ENCODE data around the gene RRAS.

Gene RRAS

GRCh38 chr19:49640113-49640898 is at the start of gene RRAS:
RRAS (minus strand) TSS chr19:49640143; CDS start chr19:49640098, 45 bp downstream.
- peak; percentile 100 for DNase-seq

GRCh38 chr19:49689133-49690078 is 49.5 kb upstream of the RRAS start, which contains the start of gene ADM5:
ADM5 (plus strand) TSS chr19:49689594; CDS start chr19:49689838, 244 bp downstream.
- no peak for DNase-seq

DNA sequence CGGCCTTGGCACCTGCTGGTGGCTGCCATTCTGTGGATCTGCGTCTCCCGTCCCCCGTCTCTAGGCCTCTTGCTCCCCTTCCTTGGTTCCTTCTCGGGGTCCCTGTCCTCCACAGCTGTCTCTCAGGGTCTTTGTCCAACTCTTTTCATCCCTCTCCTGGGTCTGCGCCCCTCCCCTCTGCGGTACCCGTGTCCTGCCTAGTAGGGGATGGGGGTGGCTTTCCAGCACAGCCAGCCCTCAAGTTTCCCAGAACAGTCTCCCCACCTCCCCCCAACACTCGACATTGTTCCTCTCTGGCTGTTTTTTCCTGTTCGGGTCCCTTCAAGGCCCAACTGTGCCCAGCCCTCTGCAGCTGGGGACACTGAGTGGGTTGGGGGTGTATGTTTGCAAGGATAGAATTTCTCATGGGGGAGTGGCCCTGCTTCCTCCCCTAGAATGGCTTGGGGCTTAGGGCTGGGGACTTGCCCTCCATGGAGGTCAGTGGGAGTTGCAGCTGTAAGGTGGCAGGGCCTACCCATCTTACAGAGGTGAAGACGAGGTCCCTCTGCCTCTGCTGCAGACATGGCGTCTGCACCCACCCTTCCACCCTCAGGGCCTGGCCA is 48.7 kb upstream of the RRAS start:
- no peak for DNase-seq

DNA sequence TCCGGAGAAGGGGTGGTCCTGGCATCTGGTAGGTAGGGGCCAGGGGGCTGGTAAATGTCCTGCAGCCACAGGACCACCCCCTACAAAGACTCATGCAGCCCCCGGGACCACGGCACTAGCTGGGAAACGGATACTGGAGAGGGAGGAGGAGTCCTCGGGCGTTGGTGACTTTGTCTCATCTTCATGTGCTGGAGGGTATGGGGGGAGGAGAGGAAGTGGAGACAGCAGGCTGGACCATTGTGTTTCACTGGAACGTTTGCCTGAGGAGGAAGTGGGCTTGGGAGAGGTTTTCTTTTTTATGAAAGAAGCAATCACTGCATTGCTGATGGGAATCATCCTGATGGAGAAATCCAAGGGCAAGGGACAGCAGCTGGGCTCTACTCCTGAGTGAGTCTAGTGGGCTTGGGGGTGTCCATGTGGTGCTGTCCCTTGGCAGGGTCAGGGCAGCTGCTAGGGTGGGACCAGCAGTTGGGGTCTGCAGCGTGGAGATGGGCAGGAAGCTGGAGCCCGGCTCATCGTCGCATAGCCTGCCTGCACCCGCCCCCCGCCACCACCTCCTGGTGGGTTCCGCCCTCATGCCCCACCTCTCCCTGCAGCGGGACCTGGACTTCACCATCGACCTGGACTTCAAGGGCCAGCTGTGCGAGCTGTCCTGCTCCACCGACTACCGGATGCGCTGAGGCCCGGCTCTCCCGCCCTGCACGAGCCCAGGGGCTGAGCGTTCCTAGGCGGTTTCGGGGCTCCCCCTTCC is 47.8 kb upstream of the RRAS start:
- DNase-seq = peak; percentile 70

- no peak for DNase-seq
Observed at GRCh38 chr19:49687150-49687549, 47.2 kb upstream of the RRAS start.

DNA sequence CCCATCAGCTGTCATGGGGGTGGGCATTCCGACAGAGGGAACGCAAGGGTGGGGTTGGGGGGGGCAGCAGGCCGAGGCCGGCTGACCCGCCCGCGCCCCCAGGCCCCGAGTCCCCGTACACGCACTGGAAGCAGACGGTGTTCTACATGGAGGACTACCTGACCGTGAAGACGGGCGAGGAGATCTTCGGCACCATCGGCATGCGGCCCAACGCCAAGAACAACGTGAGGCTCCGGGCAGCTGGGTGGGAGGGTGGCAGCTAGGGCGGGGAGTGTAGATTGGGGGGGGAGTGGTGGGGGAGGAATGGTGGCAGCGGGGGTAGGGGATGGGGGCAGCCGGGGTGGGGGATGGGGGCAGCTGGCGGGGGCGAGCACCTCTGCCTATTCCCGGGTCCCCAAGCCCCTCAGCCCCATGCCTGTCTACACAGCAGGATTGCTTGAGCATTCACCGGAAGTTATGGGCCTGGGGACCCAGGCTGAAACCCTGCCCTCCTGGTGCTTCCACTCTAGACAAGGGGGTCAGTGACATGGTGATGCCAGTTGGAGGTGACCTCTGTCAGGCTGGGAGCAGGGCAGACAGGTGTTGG is 46.7 kb upstream of the RRAS start:
- no peak for DNase-seq

- no peak for DNase-seq
Observed at GRCh38 chr19:49685845-49686332, 45.9 kb upstream of the RRAS start.

GRCh38 chr19:49684983-49685553 is 45.1 kb upstream of the RRAS start:
- no peak for DNase-seq

DNA sequence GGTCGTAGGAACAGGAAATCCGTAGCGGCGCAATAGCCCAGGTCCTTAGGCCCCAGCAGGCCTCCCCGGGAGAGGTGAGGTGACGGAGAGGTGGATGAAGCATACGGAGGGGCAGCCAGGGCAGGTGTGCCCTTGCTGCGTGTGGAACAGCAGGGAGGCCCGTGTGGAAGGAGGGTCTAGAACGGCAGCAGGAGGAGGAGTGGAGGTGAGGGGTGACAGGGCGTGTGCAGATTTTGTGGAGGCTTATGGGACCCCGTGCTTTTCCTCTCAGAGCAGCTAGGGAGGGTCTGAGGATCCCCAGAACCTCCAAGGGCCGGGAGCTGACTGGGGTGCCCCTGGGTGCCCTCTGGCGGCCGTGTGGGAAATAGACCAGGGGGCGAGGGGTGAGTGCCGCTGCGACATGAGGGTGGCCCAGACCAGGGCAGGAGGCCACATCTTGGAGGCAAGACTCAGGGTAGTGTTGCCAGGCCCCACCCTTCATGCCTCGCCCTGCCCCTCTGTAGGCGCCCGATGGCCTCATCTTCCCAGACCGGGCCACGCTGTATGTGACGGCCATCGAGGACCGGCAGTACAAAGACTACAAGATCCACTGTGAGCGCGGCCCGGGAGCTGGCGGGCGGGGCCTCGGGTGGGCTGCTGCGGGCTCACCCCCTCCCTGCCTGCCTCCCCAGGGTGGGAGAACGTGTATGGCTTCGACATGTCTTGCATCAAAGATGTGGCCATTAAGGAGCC is 44.5 kb upstream of the RRAS start:
- peak; percentile 20 for DNase-seq

DNA sequence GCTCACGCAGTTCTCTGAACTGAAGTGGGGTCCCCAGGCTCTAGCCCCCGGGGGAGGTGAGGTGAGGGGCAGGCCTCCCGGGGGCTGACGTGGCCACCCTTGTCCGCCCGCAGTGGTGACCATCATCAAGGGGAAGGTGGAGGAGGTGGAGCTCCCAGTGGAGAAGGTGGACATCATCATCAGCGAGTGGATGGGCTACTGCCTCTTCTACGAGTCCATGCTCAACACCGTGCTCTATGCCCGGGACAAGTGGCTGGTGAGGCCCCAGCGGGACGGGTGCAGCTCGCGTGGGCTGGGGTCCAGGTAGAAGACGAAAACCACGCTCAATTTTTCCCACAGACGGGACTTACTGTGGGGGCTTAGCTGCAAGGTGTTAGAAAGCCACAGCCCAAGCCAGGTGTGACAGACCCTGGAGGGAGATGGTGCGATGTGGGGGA is 43.9 kb upstream of the RRAS start:
- DNase-seq = no peak

DNA sequence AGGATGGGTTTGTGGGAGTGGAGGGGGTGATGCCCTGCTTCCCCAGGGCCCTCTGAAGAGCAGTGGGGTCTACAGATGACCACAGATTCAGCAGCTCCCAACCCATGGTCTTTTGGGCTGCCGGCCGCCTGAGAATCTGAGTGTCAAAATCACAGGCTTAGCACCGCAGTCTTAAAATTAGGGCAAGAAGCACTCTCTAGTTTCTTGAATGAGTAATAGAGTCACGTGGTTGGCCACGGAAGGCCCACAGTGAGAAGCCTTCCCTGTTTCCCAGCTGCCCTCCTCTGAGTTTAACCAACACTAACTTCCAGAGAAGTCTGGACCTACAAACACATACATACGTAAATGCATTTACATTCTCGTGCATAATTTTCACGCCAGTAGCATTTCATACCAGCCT is 42.3 kb upstream of the RRAS start:
- peak; percentile 54 for DNase-seq

DNA sequence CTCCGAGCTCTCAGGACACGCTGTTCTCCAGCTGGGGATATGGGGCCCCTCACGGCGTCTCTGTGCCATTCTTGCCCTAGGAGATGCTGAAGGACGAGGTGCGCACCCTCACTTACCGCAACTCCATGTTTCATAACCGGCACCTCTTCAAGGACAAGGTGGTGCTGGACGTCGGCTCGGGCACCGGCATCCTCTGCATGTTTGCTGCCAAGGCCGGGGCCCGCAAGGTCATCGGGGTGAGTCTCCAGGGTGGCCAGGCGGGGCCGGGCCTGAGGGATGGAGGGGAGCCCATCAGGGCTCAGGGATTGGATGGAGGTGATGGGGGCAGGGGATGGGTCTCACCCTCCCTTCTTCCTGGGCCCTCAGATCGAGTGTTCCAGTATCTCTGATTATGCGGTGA is 41.9 kb upstream of the RRAS start:
- DNase-seq = no peak

DNA sequence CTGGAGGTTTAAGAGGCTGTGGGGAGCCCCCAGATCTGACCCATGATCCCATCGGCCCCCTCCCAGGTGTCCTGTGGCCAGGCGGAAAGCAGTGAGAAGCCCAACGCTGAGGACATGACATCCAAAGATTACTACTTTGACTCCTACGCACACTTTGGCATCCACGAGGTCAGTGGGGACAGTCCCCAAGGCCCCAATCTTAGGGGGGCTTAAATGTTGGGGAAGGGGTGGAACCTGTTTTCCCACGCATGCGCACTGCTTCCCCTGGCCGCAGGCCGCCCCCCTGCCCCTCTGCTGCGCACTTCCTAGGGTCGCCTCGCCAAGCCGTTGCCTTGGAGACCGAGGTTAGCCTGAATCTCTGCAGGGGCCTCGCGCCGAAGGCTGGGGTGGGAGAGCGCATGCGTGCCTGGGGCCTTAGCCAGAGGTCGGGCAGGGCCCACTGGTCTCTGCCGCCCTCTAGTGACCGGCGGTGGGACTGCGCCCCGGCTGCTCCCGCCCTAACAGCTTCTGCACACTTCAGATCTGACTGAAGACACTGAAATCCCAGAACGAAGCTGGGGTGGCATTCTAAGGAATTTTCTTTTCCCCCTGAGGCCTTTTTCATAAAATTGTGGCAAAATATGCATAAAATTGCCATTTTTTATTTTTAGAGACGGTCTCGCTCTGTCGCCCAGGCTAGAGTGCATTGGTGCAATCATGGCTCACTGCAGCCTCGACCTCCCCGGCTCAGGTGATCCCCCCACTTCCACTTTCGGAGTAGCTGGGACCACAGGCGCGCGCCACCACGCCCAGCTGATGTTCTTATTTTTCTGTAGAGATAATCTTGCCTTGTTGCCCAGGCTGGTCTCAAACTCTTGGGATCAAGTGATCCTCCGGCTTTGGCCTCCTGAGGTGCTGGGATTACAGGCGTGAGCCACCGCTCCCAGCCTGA is 40.7 kb upstream of the RRAS start:
- peak; percentile 85 for DNase-seq

GRCh38 chr19:49679771-49680413 is 39.9 kb upstream of the RRAS start:
- no peak for DNase-seq

DNA sequence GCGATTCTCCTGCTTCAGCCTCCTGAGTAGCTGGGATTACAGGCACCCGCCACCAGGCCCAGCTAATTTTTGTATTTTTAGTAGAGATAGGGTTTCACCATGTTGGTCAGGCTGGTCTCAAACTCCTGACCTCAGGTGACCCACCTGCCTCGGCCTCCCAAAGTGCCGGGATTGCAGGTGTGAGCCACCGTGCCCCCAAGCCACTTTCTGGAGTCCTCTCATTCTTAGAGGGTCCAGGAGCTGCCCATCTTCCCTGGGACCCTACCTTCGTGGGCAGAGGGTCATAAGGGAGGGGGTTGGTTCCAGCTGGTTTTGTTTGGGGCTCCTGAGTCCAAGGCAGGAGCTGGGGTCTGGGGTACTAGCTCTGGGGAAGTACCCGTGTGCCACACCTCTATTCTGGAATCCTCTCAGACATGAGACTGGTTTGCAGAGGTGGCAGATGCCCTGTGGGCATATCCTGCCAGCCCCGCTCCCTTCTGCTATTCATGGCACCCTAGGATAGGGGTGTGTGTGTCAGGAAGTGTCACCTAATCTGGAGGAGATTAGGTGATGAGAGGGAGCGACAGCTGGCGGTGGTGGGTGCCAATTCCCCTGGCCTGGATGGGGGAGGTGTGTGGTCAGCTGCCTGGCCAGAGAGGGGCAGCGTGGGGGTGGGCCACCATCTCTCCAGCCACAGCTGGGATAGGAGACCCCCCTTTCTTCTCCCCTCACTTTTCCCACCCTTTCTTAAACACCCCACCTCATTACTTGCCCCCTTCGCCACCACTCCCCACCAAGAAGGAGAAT is 39.2 kb upstream of the RRAS start:
- no peak for DNase-seq

GRCh38 chr19:49677901-49678674 is 38.1 kb upstream of the RRAS start:
- DNase-seq = peak; percentile 57

GRCh38 chr19:49677231-49677900 is 37.4 kb upstream of the RRAS start, which contains the start of gene PRMT1:
PRMT1 (plus strand) TSS chr19:49677271; CDS start chr19:49677281, 10 bp downstream.
- DNase-seq = no peak

All from MV-4-11 (cell line).